Measurements from ENCODE around the gene P2RX1.

DNA sequence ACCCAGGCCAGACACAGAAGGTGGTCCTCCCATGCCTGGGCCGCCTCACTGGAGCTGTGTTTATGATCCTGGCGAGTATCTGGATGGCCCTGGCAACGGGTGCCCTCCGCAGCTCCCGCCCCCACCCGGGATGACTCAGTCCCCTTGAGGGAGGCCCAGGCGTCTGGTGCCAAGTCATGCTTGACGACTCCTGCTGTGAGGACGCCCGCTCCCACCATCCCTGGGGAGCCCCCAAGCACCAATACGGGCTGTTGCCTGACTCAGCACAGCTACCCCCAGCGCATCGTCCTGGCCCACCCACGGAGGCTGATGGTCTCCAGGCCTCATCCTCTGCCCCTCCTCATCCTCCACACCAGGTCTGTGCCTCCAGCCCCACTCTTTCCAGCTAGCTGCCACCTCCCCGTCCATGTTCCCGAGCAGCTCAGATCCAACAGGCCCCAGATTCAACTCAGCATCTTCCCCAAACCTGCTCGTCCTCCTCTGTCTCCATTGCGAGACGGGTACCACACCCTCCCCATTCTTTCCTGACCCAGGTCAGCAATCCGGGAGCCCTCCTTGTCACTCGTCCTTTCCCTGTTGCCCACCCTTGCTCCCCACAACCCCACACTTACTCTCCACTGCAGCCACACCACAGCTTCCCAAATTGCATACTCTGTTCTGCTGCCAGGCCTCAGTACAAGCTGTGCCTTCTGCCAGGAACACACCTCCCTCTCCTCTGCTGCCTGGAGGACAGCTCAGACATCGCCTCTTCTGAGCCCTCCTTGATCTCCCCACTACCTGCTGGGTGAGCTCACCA is 26.0 kb downstream of the P2RX1 start:
- no peak for TF ChIP-seq POLR2AphosphoS5 (IDR thresholded peaks at IDR 0.05; ENCODE audit: low read depth, low read length)
- TF ChIP-seq, protein P1, sequence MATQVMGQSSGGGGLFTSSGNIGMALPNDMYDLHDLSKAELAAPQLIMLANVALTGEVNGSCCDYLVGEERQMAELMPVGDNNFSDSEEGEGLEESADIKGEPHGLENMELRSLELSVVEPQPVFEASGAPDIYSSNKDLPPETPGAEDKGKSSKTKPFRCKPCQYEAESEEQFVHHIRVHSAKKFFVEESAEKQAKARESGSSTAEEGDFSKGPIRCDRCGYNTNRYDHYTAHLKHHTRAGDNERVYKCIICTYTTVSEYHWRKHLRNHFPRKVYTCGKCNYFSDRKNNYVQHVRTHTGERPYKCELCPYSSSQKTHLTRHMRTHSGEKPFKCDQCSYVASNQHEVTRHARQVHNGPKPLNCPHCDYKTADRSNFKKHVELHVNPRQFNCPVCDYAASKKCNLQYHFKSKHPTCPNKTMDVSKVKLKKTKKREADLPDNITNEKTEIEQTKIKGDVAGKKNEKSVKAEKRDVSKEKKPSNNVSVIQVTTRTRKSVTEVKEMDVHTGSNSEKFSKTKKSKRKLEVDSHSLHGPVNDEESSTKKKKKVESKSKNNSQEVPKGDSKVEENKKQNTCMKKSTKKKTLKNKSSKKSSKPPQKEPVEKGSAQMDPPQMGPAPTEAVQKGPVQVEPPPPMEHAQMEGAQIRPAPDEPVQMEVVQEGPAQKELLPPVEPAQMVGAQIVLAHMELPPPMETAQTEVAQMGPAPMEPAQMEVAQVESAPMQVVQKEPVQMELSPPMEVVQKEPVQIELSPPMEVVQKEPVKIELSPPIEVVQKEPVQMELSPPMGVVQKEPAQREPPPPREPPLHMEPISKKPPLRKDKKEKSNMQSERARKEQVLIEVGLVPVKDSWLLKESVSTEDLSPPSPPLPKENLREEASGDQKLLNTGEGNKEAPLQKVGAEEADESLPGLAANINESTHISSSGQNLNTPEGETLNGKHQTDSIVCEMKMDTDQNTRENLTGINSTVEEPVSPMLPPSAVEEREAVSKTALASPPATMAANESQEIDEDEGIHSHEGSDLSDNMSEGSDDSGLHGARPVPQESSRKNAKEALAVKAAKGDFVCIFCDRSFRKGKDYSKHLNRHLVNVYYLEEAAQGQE (IDR thresholded peaks at IDR 0.05; ENCODE audit: insufficient read depth in 1 of 2, low read depth in 2 of 2, low read length in 2 of 2) = no peak
- TF ChIP-seq TAF1 (IDR thresholded peaks at IDR 0.05; ENCODE audit: borderline replicate concordance, insufficient read depth, low read length) = no peak
- TF ChIP-seq SIN3A (IDR thresholded peaks at IDR 0.05; ENCODE audit: borderline replicate concordance, insufficient read depth, low read length) = no peak
- no peak for TF ChIP-seq FOXP2 (optimal IDR thresholded peaks at IDR 0.05; ENCODE audit: borderline replicate concordance, extremely low read depth, extremely low read length, insufficient read depth)
